PC-9 (cell line): ENCODE measurements around the gene ZNRD2. TPM values are rescaled to one million over a fixed set of nuclear protein-coding genes. Genes with fewer than 3 reads are reported as not detected.
"Not testable (repeated sequence)": the region's sequence is repeated elsewhere in the genome, so short reads cannot be mapped to it uniquely, and the experiment has no call there.

ENCODE experiments used
- BruUV-seq: library from RNA; stranded (reverse); fragments of 400-500 nt; replicated peaks from 2 replicates; lab custom pipeline; 2021; lab: Mats Ljungman, UMichigan
- CTCF ChIA-PET: fragments of 300-600 bp; sonication (Branson Sonifier 250); formaldehyde crosslinking; loops from one replicate; lab custom pipeline; 2022; ENCODE audit warnings: antibody characterized with exemption; lab: Charles Lee
- POLR2A ChIA-PET: fragments of 300-600 bp; sonication (Branson Sonifier 250); formaldehyde crosslinking; loops from one replicate; lab custom pipeline; 2022; ENCODE audit warnings: antibody characterized with exemption; ENCODE audit not compliant: unreplicated experiment; lab: Charles Lee
- DNase-seq, 2 experiments: peaks; one replicate each; pipeline versions ENCODE4 v3.0.0 to v3.0.0-alpha.2; 2015 to 2022; ENCODE audit warnings: mixed read lengths in 1 of 2
- H2AFZ ChIP-seq: fragments of 200-600 bp; sonication (generic); 2 replicates; pipeline ENCODE4 v1.8.1; 2017; ENCODE audit warnings: antibody characterized with exemption
- H3F3A ChIP-seq: fragments of 200-600 bp; sonication (generic); 2 replicates; pipeline ENCODE4 v1.8.1; 2017; ENCODE audit warnings: antibody characterized with exemption, mild to moderate bottlenecking, low read depth; ENCODE audit not compliant: insufficient read depth
- H3K27ac ChIP-seq: fragments of 200-600 bp; sonication (generic); 2 replicates; pipeline ENCODE4 v1.6.1; 2016; ENCODE audit warnings: mixed run types
- H3K27me3 ChIP-seq: fragments of 200-600 bp; sonication (generic); 2 replicates; pipeline ENCODE4 v1.6.1; 2016; ENCODE audit warnings: low read depth, mixed run types; ENCODE audit not compliant: insufficient read depth
- H3K36me3 ChIP-seq: fragments of 200-600 bp; sonication (generic); 2 replicates; pipeline ENCODE4 v1.6.1; 2016; ENCODE audit warnings: low read depth, mixed run types
- H3K4me1 ChIP-seq: fragments of 200-600 bp; sonication (generic); replicated peaks from 2 replicates; pipeline ENCODE4 v1.6.1; 2016; ENCODE audit warnings: mixed run types; ENCODE audit not compliant: insufficient read depth
- H3K4me2 ChIP-seq: fragments of 200-600 bp; sonication (generic); 2 replicates; pipeline ENCODE4 v1.6.1; 2017; ENCODE audit warnings: mixed run types
- H3K4me3 ChIP-seq: fragments of 200-600 bp; sonication (generic); 2 replicates; pipeline ENCODE4 v1.6.1; 2016; ENCODE audit warnings: mixed run types
- H3K79me2 ChIP-seq: fragments of 200-600 bp; sonication (generic); 2 replicates; pipeline ENCODE4 v1.6.1; 2017; ENCODE audit warnings: low read depth, mixed run types
- H3K9me2 ChIP-seq: fragments of 200-600 bp; sonication (generic); 2 replicates; pipeline ENCODE4 v1.8.1; 2017; ENCODE audit warnings: mild to moderate bottlenecking; ENCODE audit not compliant: insufficient read depth
- H3K9me3 ChIP-seq: fragments of 200-600 bp; sonication (generic); 2 replicates; pipeline ENCODE4 v1.8.1; 2016; ENCODE audit warnings: low read depth; ENCODE audit not compliant: insufficient read depth
- H4K20me1 ChIP-seq: fragments of 200-600 bp; sonication (generic); 2 replicates; pipeline ENCODE4 v1.8.1; 2017; ENCODE audit not compliant: insufficient read depth
- CTCF ChIP-seq: fragments of 200-600 bp; sonication (generic); conservative IDR thresholded peaks from 2 replicates; pipeline ENCODE4 v1.6.1; 2017; ENCODE audit warnings: mixed run types, antibody characterized with exemption, mild to moderate bottlenecking, moderate library complexity
- EZH2 ChIP-seq: fragments of 200-600 bp; sonication (generic); IDR thresholded peaks from 2 replicates; pipeline ENCODE4 v1.8.0; 2017; ENCODE audit warnings: antibody characterized with exemption, low read depth
- intact Hi-C: fragments of 100-400 bp; cut with micrococcal nuclease; formaldehyde crosslinking; loops from one replicate; pipeline ENCODE4 v1.10.0; 2022; ENCODE audit not compliant: unreplicated experiment
- total RNA-seq: library from RNA; stranded (reverse); gene quantifications from 2 replicates; pipeline ENCODE4 v1.2.3, GENCODE V29; 2021

The ZNRD2 gene
- total RNA-seq, 1 experiment from 2014 or later = 51.4 TPM

- no peak overlapping the region for H3K4me3 ChIP-seq
- H3F3A ChIP-seq = peaks cover 67% of the 10 kb centered on the region
- no peaks in the 10 kb centered on the region for H3K27me3 ChIP-seq
- no peak for DNase-seq
- no peak overlapping the region for H2AFZ ChIP-seq
- no peak for TF ChIP-seq CTCF
- no peak for TF ChIP-seq EZH2
- H3K9me3 ChIP-seq = no peaks in the 10 kb centered on the region
- ChIA-PET CTCF (no interaction called here), POLR2A (no interaction called here)
- H4K20me1 ChIP-seq = no peaks in the 10 kb centered on the region
- H3K4me2 ChIP-seq = no peak overlapping the region
- peaks cover 5% of the 10 kb centered on the region; the same call in 1 of the 2 replicates for H3K36me3 ChIP-seq
- peaks cover 34% of the 10 kb centered on the region for H3K79me2 ChIP-seq
- H3K4me1 ChIP-seq = peaks cover 54% of the 10 kb centered on the region
- no peaks in the 10 kb centered on the region for H3K9me2 ChIP-seq
- no peak overlapping the region for H3K27ac ChIP-seq
- BruUV-seq = no TSS peak
- intact Hi-C loops = no loop called here
These were observed 6.7 kb upstream of the ZNRD2 start for GRCh38 chr11:65563601-65564000.

- H3K27me3 ChIP-seq, DNase-seq, intact Hi-C loops, H3K36me3 ChIP-seq, H3K9me3 ChIP-seq, CTCF ChIA-PET, H4K20me1 ChIP-seq, BruUV-seq, H3K4me2 ChIP-seq, H3K9me2 ChIP-seq, H2AFZ ChIP-seq, H3K4me3 ChIP-seq: not testable (repeated sequence)
- H3K4me1 ChIP-seq = peaks cover 44% of the 10 kb centered on the region
- peaks cover 36% of the 10 kb centered on the region for H3K79me2 ChIP-seq
- POLR2A ChIA-PET = interaction anchor here (0.7 to 0.9 kb wide), 2 partner anchors 11 to 14 kb away, joined by 4 to 19 read pairs; no protein-coding TSS in a partner anchor
- peaks cover 65% of the 10 kb centered on the region for H3F3A ChIP-seq
- H3K27ac ChIP-seq = peak overlapping the region; percentile 28; the same call in 1 of the 2 replicates
These were observed 5.3 kb upstream of the ZNRD2 start for GRCh38 chr11:65564879-65565559.

DNA sequence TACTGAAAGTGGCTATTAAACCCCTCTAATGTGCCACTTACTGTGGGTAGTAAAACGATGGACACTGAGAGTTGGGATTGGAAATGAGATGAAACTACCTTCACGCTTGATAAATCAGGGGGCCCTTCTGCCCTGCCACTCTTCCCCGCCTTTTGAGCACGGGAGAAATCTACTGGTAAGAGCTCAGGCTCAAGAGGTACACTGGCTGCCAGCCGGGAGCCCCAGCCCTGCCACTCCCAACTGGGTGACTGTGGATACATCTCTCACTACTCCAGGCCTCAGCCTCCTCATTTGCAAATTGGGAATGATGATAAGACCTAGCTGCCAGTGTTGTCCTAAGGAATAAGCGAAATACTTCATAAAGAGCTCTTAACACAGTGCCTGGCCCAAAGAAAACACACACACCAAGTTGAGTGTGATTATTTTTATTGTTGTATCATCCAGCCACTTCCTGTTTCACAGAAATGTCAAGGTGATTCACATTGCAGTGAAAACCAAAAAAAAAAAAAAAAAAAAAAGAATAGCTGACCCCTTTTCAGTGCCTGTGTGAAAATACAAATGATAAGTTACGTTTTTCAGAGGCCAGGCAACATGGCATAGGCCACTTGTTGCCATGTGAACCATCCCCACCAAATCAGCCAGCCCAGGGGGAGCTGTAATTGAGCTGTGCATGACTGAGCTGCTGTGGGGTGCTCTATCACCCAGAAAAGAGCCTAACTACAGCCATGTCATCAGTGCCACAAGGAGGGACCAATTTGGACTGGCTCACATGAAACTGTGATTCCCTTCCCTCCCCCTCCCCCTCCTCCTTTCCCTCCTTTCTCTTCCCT, 4.4 kb upstream of the ZNRD2 start:
- Histone ChIP-seq H3K4me1 (peaks cover 35% of the 10 kb centered on the region), H4K20me1 (no peaks in the 10 kb centered on the region), H3K4me2 (0 out of 2 replicates have a peak overlapping the region, but pooled peaks have one; percentile 10), H3K36me3 (peaks cover 5% of the 10 kb centered on the region; the same call in 1 of the 2 replicates), H3K4me3 (no peak overlapping the region), H3K79me2 (peaks cover 41% of the 10 kb centered on the region), H3K27me3 (no peaks in the 10 kb centered on the region), H3K27ac (peak overlapping the region; percentile 28; the same call in 1 of the 2 replicates), H2AFZ (no peak overlapping the region), H3K9me3 (no peaks in the 10 kb centered on the region), H3F3A (peaks cover 61% of the 10 kb centered on the region), H3K9me2 (no peaks in the 10 kb centered on the region)
- CTCF ChIA-PET = no interaction called here
- intact Hi-C loops = no loop called here
- BruUV-seq = no TSS peak
- TF ChIP-seq EZH2 (no peak), CTCF (no peak)
- POLR2A ChIA-PET = interaction anchor here (0.5 to 0.9 kb wide), 6 partner anchors 9 to 145 kb away, joined by 3 to 19 read pairs (median 4); no protein-coding TSS in a partner anchor
- no peak for DNase-seq
